HL-60/S4 (cell line): ENCODE data around the gene TNNT2.

Experiments
- in situ Hi-C: fragments of 300-500 bp; cut with MboI; formaldehyde crosslinking; loops from 2 replicates; pipeline ENCODE4 v1.14.3; 2022; ENCODE audit warnings: low sequenced_read_pairs

TNNT2 gene

GRCh38 chr1:201335901-201336300, 41.6 kb downstream of the TNNT2 start:
- in situ Hi-C loops, result no loop called here

GRCh38 chr1:201335174-201335870, 42.2 kb downstream of the TNNT2 start:
- in situ Hi-C loops, result no loop called here

GRCh38 chr1:201334325-201335173, 42.9 kb downstream of the TNNT2 start:
- in situ Hi-C loops, result no loop called here

GRCh38 chr1:201332616-201333335, 44.7 kb downstream of the TNNT2 start:
- in situ Hi-C loops, result no loop called here

GRCh38 chr1:201332021-201332420, 45.5 kb downstream of the TNNT2 start:
- in situ Hi-C loops, result no loop called here

- in situ Hi-C loops, result no loop called here
These were observed 46.3 kb downstream of the TNNT2 start for GRCh38 chr1:201331166-201331565.

GRCh38 chr1:201330541-201330940, 46.9 kb downstream of the TNNT2 start:
- in situ Hi-C loops, result no loop called here

GRCh38 chr1:201329801-201330200, 47.7 kb downstream of the TNNT2 start:
- in situ Hi-C loops, result no loop called here

- in situ Hi-C loops, result no loop called here
These were observed 48.2 kb downstream of the TNNT2 start for GRCh38 chr1:201329286-201329685.

GRCh38 chr1:201328576-201328975, 48.9 kb downstream of the TNNT2 start:
- in situ Hi-C loops, result no loop called here

GRCh38 chr1:201327687-201328240, 49.7 kb downstream of the TNNT2 start:
- in situ Hi-C loops, result no loop called here

GRCh38 chr1:201326710-201327109, 50.8 kb downstream of the TNNT2 start:
- in situ Hi-C loops, result no loop called here

GRCh38 chr1:201325678-201326060, 51.8 kb downstream of the TNNT2 start:
- in situ Hi-C loops, result no loop called here

- in situ Hi-C loops, result no loop called here
These were observed 52.4 kb downstream of the TNNT2 start for GRCh38 chr1:201324821-201325677.

GRCh38 chr1:201324306-201324705, 53.2 kb downstream of the TNNT2 start:
- in situ Hi-C loops, result no loop called here

- in situ Hi-C loops, result no loop called here
These were observed 54.6 kb downstream of the TNNT2 start for GRCh38 chr1:201322653-201323510.

- in situ Hi-C loops, result no loop called here
These were observed 55.6 kb downstream of the TNNT2 start for GRCh38 chr1:201321826-201322390.

- in situ Hi-C loops, result no loop called here
These were observed 57.2 kb downstream of the TNNT2 start for GRCh38 chr1:201320168-201320788.

- in situ Hi-C loops, result no loop called here
These were observed 57.8 kb downstream of the TNNT2 start for GRCh38 chr1:201319631-201320030.
